CD4-positive, alpha-beta T cell treated with Interferon gamma for 1 hour (primary cell): ENCODE results near the gene ALKBH3.

ENCODE experiments used
- DNase-seq: peaks from one replicate; pipeline ENCODE4 v3.0.0-alpha.2; 2020

Gene ALKBH3

DNA sequence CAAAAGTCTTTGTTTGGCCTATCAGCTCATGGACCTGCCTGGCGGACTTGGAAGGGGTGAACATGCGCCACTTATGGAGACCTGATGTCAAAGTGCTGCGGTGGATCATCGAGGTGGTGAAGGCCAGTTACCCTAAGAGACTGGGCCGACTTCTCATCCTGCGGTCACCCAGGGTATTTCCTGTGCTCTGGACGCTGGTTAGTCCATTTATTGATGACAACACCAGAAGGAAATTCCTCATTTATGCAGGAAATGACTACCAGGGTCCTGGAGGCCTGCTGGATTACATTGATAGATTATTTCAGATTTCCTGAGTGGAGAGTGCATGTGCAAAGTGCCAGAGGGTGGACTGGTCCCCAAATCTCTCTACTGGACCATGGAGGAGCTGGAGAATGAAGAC lies 17.9 kb downstream of the ALKBH3 start:
- DNase-seq, result no peak

- DNase-seq, result no peak
Measured at GRCh38 chr11:43899094-43899493, 18.5 kb downstream of the ALKBH3 start.

DNA sequence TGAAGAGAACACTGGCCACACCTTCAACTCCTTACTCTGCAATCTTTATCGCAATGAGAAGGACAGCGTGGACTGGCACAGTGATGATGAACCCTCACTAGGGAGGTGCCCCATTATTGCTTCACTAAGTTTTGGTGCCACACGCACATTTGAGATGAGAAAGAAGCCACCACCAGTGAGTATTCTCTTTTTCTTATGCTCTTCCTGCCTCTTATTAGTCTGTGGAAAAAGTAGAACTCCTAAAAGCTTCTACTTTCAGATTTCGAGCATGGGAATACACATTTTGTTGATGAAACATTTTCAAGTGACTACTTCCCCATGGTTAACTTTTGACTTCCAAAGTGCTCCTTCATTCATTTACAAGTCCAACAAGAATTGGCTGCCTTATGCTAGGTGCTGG lies 20.9 kb downstream of the ALKBH3 start:
- DNase-seq, result no peak

DNA sequence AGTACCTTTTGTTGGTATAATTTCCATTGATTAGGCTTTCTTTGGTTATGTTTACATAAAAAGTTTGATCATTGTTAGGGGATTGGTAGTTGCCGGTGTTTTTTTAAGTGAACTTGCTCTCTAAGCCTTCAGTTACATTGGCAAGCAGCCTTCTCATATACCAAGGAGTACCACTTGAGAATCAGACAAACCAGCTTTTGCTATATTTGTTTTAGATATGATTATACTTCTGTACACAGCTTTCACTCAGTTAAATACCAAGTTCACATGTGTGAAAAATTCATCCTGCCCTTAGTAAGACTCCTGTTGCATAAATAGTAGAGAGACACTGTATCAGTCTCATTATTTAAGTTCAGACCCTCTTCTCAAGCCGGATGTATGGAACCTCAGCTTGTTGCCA lies 22.4 kb downstream of the ALKBH3 start:
- DNase-seq, result no peak

DNA sequence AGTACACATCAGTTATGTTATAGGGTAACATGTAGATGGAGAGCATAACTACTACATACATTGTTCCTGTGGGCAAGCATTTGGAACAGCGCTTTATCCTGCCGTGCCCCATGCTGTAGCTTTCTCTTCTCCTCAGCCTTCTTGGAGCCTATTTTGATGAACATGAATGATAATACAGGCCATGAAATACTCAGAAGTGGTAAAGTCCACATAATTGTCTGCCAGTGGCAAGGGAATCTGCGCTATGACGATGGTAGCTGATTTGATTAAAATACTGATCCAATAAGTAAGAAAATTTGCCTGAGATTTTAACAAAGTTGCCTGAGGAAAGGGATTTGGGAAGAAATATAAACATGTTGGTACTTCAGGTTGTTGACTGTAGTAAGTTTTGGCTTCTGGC lies 23.3 kb downstream of the ALKBH3 start:
- DNase-seq, result no peak

- DNase-seq, result no peak
Measured at GRCh38 chr11:43904742-43905535, 24.3 kb downstream of the ALKBH3 start.

DNA sequence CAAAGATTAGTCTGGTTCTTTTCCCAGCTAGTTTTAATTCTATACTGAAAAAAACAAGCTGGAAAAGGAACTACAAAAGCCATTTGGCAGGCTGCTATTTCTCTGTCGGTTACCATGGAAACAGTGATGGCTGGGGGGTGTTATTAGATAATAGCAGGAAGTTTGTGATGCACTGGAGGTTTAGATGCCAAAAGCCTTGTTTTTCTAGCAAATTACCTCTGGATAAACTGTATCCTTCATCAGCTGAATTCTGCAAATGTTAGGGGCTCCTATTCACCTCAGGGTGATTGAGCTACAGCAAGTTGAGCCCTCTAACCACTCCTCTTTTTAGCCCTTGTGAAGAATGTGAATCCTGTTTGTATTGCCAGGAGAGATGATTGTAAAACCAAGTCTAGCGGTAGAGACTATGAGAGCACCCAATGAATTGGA lies 25.2 kb downstream of the ALKBH3 start:
- no peak for DNase-seq

- no peak for DNase-seq
Measured at GRCh38 chr11:43907028-43907975, 26.7 kb downstream of the ALKBH3 start.

GRCh38 chr11:43908191-43908590 lies 27.6 kb downstream of the ALKBH3 start:
- DNase-seq, result no peak

GRCh38 chr11:43908683-43909082 lies 28.1 kb downstream of the ALKBH3 start:
- DNase-seq, result no peak

DNA sequence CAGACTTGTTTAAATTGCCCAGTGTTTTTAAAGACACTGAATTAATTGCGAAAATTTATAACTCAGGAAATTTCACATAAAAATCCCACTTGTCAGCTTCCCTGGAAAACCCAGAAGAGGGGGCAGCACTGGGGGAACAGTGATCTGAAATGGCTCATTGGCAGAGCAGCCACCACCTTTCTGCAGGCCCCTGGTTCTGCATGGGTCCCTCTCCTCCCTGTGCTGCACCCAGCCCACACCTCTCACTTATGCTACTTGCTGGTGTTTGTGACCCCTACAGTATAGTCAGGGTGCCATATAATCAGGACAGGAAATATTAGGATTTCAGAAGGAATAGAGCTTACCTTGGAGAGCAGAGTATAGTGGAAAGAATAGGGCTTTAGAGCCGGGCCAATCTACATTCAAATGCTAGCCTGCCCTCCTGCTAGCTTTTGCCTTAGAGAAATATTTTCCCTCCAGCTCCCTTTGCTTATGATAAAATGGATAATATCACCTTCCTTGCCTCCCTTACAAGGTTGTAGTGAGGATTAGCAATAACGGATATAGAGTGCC lies 33.3 kb downstream of the ALKBH3 start:
- DNase-seq, result no peak

GRCh38 chr11:43914466-43914865 lies 33.8 kb downstream of the ALKBH3 start:
- DNase-seq, result no peak

GRCh38 chr11:43916621-43917020 lies 36.0 kb downstream of the ALKBH3 start:
- no peak for DNase-seq

DNA sequence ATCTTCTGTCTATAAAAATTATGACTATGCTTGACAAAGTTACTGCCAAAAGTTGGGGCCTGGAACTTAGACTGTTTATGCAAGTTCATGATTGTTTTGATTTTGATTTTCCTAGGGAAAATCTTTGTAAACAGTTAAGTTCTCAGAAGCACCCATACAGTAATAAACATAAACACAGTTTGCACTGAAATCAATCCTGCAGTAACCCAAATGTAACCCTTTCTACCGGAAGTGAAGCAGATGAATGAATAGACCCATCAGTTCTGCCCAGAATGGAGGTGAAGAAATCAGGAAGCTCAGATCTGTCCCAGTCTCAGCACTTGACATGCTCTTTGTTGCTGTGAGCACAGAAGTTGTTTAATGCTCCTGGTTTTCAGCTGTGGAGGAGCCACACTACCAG lies 37.2 kb downstream of the ALKBH3 start:
- no peak for DNase-seq

GRCh38 chr11:43918662-43919061 lies 38.0 kb downstream of the ALKBH3 start:
- no peak for DNase-seq

DNA sequence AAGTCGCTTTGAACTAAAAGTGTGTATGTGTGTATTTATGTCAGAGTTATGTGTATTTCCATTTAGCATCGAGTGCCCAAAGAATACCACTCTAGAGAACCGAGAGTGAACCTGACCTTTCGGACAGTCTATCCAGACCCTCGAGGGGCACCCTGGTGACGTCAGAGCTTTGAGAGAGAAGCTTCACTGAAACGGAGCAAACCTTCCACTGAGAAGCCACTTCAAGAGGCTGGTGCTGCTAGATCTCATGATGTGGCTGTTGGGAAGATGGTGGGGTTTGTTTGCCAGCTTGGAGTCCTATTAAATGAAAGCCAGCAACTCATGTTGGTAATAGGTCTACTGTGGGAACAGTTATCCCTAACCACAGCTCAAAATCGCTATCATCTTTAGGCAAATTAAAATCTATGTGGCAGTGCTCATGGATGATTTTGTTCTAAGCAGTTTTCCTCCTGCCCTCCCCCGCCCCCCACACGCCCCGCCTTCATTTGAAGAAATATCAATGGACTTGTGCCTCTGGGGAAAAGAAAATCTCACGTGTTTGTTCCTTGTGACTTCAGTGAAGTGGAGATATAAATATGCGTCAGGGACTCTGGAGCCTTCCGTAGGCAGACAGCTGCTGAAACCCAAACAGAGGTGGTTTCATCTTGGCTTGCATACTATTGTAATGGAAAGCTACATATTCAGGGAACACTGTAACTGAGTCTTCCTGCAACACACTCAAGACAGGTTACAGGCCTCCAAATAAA lies 39.4 kb downstream of the ALKBH3 start:
- no peak for DNase-seq

DNA sequence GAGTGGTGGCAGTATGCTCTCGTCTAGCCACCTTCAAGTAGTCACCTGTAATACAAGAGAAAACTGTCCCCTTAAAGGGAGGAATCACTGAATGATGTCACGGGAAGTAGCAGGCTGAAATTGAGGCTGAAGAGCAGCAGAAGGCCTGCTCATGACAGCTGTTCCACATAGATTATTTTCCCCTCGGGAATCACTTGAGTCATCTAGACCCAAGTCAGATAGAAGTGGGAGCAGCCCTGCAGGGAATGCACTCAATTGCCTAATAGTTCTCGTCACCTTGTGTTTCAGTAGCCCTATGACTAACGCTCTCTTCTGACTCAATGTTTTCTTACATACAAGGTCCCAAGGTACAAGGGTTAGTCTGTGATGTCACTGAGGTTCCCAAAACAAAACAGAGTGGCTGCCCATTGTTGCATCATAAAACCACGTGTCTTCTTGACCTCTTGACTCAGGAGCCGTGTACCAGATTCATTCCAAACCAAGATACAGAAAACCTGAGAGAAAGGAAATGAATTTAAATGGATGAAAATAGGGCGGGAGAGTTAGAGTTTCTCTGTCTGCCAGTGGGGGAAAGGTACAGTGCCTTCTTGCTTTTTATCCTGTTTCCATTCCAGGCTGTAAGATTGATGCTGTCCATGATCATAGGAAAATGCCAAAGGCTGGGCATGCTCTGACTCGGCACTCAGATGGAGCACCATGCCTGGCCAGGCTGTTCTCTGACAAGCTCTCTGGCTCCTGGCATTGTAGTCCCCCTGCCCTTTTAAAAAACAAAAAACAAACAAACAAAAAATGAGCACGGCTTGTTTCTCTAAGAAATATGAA lies 40.2 kb downstream of the ALKBH3 start:
- DNase-seq, result no peak

DNA sequence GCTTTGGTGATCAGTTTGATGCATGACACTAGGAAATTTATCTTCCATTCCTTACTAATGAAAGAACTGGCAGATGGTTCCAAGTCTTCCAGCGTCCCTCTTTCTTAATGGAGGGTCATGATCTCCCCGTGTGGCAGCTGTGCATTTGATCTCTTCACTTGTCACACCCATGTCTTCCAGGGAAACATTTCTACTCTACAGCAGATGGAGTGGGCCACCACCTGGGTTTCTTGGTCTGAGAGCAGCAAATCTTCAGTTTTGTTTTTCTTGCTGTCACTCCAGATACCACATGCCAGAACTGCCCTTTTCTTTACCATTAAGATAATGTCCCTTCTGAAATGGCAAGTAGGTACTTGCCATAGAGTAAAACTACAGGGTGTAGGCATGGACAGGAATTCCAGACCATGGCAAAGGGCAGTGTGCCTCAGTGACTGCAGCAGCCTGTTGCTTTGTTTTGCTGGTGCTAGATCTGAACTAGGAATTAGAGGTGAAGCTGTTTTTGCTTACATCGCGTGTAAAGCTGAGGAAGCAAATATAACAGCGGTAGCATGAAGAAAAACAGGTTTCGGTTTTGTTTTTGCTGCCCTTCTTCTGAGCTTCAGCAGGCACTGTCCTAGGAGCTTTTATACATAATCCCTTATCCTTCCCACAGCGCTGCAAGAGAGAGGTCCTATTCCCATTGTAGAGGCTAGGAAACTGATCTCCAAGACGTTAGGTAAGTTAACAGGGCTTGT lies 41.1 kb downstream of the ALKBH3 start:
- DNase-seq, result no peak

GRCh38 chr11:43922295-43922648 lies 41.6 kb downstream of the ALKBH3 start:
- DNase-seq, result no peak

DNA sequence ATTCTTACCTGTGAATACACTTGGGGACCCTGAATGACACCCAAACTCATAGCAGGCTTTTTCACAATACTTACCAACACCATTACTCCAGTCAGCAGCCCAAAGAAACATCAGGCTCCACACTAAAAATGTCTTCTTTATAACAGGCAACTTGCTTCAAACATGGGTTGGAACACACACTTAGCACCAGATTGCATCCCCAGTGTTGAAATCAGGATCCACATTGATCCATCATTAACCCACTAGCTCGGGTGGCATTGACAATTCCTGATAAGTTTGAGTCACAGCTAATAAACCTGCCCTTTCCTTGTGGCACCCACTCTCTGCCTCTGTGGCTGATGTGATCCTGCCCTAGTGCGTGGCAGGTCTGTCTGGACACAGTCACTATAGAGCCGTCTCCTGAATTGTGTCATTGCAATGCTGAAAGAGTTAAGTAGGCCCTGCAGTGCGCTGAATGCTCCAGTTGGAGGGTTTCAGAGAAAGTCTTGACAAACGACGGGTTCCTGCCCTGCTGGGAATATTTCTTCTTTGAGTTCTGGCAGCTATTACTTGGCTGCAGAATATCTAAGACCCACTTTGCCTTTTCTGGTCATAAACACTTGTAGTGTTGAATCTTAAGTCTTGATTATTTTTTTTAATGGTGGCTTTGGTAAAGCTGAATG lies 42.2 kb downstream of the ALKBH3 start:
- DNase-seq, result no peak
